ENCODE results near the gene ABCB4. TPM values are rescaled to one million over a fixed set of nuclear protein-coding genes. Genes with fewer than 3 reads are reported as not detected.

ABCB4 gene
- total RNA-seq: 0.58 and 12.6 TPM in 2 replicates

GRCh38 chr7:87475359-87476178 is at the start of gene ABCB4:
ABCB4 (minus strand) TSS chr7:87475680; CDS start chr7:87475465, 215 bp downstream.
- DNase-seq (ENCODE audit: low read depth): no peak
- peak within 1 kb of the TSS; percentile 57 for H3K4me3 ChIP-seq (ENCODE audit: low read depth, low read length)
- TF ChIP-seq CTCF (conservative IDR thresholded peaks at IDR 0.05; ENCODE audit: low read depth, low read length): no peak

GRCh38 chr7:87518735-87519134 is 43.3 kb upstream of the ABCB4 start:
- DNase-seq (ENCODE audit: low read depth): no peak
- H3K4me3 ChIP-seq (ENCODE audit: low read depth, low read length): no peak overlapping the region
- no peak for TF ChIP-seq CTCF (conservative IDR thresholded peaks at IDR 0.05; ENCODE audit: low read depth, low read length)

GRCh38 chr7:87517891-87518290 is 42.4 kb upstream of the ABCB4 start:
- DNase-seq (ENCODE audit: low read depth): no peak
- no peak for TF ChIP-seq CTCF (conservative IDR thresholded peaks at IDR 0.05; ENCODE audit: low read depth, low read length)
- H3K4me3 ChIP-seq (ENCODE audit: low read depth, low read length): no peak overlapping the region

GRCh38 chr7:87517136-87517815 is 41.8 kb upstream of the ABCB4 start:
- DNase-seq (ENCODE audit: low read depth): peak; percentile 23
- no peak for TF ChIP-seq CTCF (conservative IDR thresholded peaks at IDR 0.05; ENCODE audit: low read depth, low read length)
- no peak overlapping the region for H3K4me3 ChIP-seq (ENCODE audit: low read depth, low read length)

- TF ChIP-seq CTCF (conservative IDR thresholded peaks at IDR 0.05; ENCODE audit: low read depth, low read length): no peak
- DNase-seq (ENCODE audit: low read depth): no peak
- H3K4me3 ChIP-seq (ENCODE audit: low read depth, low read length): no peak overlapping the region
Measured at GRCh38 chr7:87513735-87514335, 38.4 kb upstream of the ABCB4 start.

GRCh38 chr7:87512906-87513305 is 37.4 kb upstream of the ABCB4 start:
- no peak overlapping the region for H3K4me3 ChIP-seq (ENCODE audit: low read depth, low read length)
- DNase-seq (ENCODE audit: low read depth): no peak
- no peak for TF ChIP-seq CTCF (conservative IDR thresholded peaks at IDR 0.05; ENCODE audit: low read depth, low read length)

Measured in epithelial cell of proximal tubule (primary cell).